Esophagus squamous epithelium (tissue), 4 donors: ENCODE measurements around the gene KIF1A.

Experiments
- POLR2A ChIP-seq, 4 donors: fragments of 450-650 bp; IDR thresholded peaks; one replicate each; pipeline ENCODE4 v1.6.1; 2017; ENCODE audit warnings: antibody characterized with exemption in 4 of 4, mild to moderate bottlenecking in 4 of 4, moderate library complexity in 3 of 4
- TF ChIP-seq, protein P1 (sequence below), 6 experiments: fragments of 450-650 bp in 4 of 6; fragments of 200-600 bp in 2 of 6; sonication (generic) in 2 of 6; IDR thresholded peaks; one replicate each; pipeline ENCODE4 v1.5.1; 2016 to 2019; ENCODE audit warnings: antibody characterized with exemption in 6 of 6, mild to moderate bottlenecking in 4 of 6, moderate library complexity in 4 of 6

DNA sequence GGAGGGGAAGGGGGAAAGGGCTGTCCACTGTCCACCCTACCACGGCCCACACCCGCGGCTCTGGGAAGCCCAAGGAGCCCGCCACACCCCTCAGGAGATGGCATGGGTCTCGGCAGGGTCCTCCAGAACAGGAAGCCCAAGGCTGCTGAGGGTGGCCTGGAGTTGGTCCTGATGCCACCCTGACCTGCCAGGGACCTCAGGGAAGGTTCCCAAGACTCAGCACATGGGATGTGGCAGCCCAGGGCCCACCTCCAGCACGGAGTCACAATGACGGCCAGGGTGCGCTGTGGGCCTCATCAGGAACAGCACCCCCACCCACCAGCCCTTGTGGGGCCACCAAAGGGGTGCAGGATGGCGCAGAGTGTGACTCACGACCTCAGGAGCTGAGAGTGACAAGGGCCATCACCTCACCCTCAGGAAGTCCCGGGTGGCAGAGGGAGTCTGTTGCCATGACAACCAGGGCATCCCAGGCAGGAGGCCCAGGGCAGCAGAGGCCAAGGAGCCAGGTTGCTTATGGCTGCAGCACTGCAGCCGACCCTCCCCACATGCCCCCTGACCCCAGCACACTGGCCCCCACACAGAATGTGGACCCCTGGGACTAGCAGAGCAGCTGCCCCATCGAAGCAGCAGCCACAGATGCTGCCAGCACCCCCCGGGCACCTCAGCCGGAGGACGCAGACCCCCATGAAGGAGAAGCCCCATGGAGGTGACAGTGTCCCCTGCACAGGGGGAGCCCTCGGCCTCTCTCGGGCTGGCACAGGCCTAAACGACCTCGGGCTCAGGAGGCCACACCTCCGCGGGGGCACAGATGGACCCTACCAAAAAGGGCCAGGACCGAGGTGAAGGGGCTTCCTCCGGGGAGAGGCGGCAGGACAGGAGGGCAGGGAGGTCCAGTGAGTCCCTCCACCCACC, 34.3 kb downstream of the KIF1A start:
- TF ChIP-seq, protein P1, sequence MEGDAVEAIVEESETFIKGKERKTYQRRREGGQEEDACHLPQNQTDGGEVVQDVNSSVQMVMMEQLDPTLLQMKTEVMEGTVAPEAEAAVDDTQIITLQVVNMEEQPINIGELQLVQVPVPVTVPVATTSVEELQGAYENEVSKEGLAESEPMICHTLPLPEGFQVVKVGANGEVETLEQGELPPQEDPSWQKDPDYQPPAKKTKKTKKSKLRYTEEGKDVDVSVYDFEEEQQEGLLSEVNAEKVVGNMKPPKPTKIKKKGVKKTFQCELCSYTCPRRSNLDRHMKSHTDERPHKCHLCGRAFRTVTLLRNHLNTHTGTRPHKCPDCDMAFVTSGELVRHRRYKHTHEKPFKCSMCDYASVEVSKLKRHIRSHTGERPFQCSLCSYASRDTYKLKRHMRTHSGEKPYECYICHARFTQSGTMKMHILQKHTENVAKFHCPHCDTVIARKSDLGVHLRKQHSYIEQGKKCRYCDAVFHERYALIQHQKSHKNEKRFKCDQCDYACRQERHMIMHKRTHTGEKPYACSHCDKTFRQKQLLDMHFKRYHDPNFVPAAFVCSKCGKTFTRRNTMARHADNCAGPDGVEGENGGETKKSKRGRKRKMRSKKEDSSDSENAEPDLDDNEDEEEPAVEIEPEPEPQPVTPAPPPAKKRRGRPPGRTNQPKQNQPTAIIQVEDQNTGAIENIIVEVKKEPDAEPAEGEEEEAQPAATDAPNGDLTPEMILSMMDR (IDR thresholded peaks at IDR 0.05): no peak
- TF ChIP-seq POLR2A (IDR thresholded peaks at IDR 0.05): no peak
